ENCODE data around the gene MLLT3. TPM values are rescaled to one million over a fixed set of nuclear protein-coding genes. Genes with fewer than 3 reads are reported as not detected.

MLLT3 gene
- total RNA-seq, 3 donors from 2014 or later (not counting 1 experiment from before 2014, with no cell fraction given), result 24.3 to 26.6 (median 25.2) TPM

DNA sequence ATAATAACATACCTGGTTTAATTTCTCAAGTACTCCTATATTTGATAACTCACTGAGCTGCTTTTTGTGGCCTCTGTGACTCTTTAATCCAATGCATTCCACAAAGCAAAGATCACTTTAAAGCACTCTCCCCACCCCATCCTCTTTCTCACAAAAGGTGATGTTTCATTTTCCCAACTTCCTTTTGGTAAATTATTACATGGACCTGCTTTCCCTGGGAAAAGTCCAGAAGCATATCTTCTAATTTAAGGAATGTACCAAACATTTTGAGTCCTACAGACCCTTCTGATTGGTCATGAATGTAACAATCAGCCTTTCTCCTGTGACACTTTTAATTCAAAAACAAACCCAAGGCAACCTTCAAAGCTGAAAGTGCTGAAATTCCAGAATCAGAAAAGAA, 71.1 kb downstream of the MLLT3 start:
- Mint-ChIP-seq H3K9me3 (no peaks in the 10 kb centered on the region), H3K4me3 (no peak overlapping the region), H3K36me3 (no peaks in the 10 kb centered on the region), H3K4me1 (peaks cover 50 to 53% of the 10 kb centered on the region in 2 donors), H3K27me3 (ENCODE audit: low read depth in 2 of 2) (no peaks in the 10 kb centered on the region), H3K27ac (no peak overlapping the region)
- Histone ChIP-seq H3K27me3 (ENCODE audit: control insufficient read depth, insufficient read depth, low read length) (no peaks in the 10 kb centered on the region), H3K9me3 (ENCODE audit: control insufficient read depth, insufficient read depth, low read length) (no peaks in the 10 kb centered on the region), H3K36me3 (ENCODE audit: control insufficient read depth, insufficient read depth, low read length) (no peaks in the 10 kb centered on the region), H3K4me1 (ENCODE audit: control insufficient read depth, insufficient read depth, low read length) (peaks cover 3% of the 10 kb centered on the region), H3K4me3 (ENCODE audit: low read length) (no peak overlapping the region), H3K27ac (ENCODE audit: low read length) (no peak overlapping the region)
- TF ChIP-seq, protein P1, sequence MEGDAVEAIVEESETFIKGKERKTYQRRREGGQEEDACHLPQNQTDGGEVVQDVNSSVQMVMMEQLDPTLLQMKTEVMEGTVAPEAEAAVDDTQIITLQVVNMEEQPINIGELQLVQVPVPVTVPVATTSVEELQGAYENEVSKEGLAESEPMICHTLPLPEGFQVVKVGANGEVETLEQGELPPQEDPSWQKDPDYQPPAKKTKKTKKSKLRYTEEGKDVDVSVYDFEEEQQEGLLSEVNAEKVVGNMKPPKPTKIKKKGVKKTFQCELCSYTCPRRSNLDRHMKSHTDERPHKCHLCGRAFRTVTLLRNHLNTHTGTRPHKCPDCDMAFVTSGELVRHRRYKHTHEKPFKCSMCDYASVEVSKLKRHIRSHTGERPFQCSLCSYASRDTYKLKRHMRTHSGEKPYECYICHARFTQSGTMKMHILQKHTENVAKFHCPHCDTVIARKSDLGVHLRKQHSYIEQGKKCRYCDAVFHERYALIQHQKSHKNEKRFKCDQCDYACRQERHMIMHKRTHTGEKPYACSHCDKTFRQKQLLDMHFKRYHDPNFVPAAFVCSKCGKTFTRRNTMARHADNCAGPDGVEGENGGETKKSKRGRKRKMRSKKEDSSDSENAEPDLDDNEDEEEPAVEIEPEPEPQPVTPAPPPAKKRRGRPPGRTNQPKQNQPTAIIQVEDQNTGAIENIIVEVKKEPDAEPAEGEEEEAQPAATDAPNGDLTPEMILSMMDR (IDR thresholded peaks at IDR 0.05), result no peak
- no peak for ATAC-seq
- DNase-seq, result no peak
- intact Hi-C loops (cut with micrococcal nuclease), result no loop called here

DNA sequence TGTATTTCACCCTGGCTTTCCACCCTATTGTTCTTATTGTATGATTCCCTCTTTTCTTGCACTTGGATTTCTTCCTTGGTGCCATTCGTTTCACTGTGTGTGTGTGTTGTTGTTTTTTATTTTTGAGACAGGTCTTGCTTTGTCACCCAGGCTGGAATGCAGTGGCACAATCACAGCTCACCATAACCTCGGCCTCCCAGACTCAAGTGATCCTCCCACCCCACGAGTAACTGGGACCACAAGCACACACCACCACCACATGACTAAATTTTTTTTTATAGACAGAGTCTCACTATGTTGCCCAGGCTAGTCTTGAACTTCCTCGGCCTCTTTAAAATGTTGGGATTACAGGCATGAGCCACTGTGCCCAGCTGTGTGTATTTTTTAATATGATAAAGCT, 72.0 kb downstream of the MLLT3 start:
- Histone ChIP-seq H3K27ac (ENCODE audit: low read length) (no peak overlapping the region), H3K36me3 (ENCODE audit: control insufficient read depth, insufficient read depth, low read length) (no peaks in the 10 kb centered on the region), H3K27me3 (ENCODE audit: control insufficient read depth, insufficient read depth, low read length) (no peaks in the 10 kb centered on the region), H3K4me1 (ENCODE audit: control insufficient read depth, insufficient read depth, low read length) (peaks cover 3% of the 10 kb centered on the region), H3K4me3 (ENCODE audit: low read length) (no peak overlapping the region), H3K9me3 (ENCODE audit: control insufficient read depth, insufficient read depth, low read length) (no peaks in the 10 kb centered on the region)
- no peak overlapping the region for H3K4me3 Mint-ChIP-seq
- DNase-seq (no peak), ATAC-seq (no peak)
- H3K36me3 Mint-ChIP-seq, result no peaks in the 10 kb centered on the region
- H3K27ac Mint-ChIP-seq, result no peak overlapping the region
- H3K4me1 Mint-ChIP-seq, result peaks cover 47 to 49% of the 10 kb centered on the region in 2 donors
- no peaks in the 10 kb centered on the region for H3K27me3 Mint-ChIP-seq (ENCODE audit: low read depth in 2 of 2)
- intact Hi-C loops (cut with micrococcal nuclease), result no loop called here
- WGBS (ENCODE audit: insufficient coverage), result 67% methylated on average over 3 of the region's 4 CpGs
- H3K9me3 Mint-ChIP-seq, result no peaks in the 10 kb centered on the region
- TF ChIP-seq, protein P1 (IDR thresholded peaks at IDR 0.05), result no peak

DNA sequence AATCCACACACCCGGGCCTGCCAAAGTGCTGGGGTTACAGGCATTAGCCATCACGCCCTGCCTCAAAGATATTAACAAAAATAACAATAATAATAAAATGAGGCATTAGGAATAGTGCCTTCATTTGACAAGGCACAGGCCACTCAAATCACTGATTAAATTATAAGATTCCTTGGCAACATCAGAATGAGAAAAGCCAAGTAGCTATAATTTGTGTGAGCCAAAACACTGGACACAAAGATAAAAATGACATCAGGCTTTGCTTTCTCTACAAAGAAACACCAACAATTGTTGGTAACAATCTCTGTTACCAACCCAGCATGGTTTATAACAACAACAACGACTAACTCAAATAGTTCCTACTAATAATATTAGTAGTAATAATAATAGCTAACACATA, 73.2 kb downstream of the MLLT3 start:
- WGBS (ENCODE audit: insufficient coverage), result no CpG with 5 or more reads among the region's 3 CpGs
- ATAC-seq, result no peak
- Histone ChIP-seq H3K27ac (ENCODE audit: low read length) (no peak overlapping the region), H3K36me3 (ENCODE audit: control insufficient read depth, insufficient read depth, low read length) (no peaks in the 10 kb centered on the region), H3K4me3 (ENCODE audit: low read length) (no peak overlapping the region), H3K27me3 (ENCODE audit: control insufficient read depth, insufficient read depth, low read length) (no peaks in the 10 kb centered on the region), H3K9me3 (ENCODE audit: control insufficient read depth, insufficient read depth, low read length) (no peaks in the 10 kb centered on the region), H3K4me1 (ENCODE audit: control insufficient read depth, insufficient read depth, low read length) (peaks cover 3% of the 10 kb centered on the region)
- intact Hi-C loops (cut with micrococcal nuclease), result no loop called here
- Mint-ChIP-seq H3K9me3 (no peaks in the 10 kb centered on the region), H3K36me3 (no peaks in the 10 kb centered on the region), H3K4me1 (peaks cover 39 to 43% of the 10 kb centered on the region in 2 donors), H3K4me3 (no peak overlapping the region), H3K27ac (no peak overlapping the region), H3K27me3 (ENCODE audit: low read depth in 2 of 2) (no peaks in the 10 kb centered on the region)
- no peak for DNase-seq
- TF ChIP-seq, protein P1 (IDR thresholded peaks at IDR 0.05), result no peak

DNA sequence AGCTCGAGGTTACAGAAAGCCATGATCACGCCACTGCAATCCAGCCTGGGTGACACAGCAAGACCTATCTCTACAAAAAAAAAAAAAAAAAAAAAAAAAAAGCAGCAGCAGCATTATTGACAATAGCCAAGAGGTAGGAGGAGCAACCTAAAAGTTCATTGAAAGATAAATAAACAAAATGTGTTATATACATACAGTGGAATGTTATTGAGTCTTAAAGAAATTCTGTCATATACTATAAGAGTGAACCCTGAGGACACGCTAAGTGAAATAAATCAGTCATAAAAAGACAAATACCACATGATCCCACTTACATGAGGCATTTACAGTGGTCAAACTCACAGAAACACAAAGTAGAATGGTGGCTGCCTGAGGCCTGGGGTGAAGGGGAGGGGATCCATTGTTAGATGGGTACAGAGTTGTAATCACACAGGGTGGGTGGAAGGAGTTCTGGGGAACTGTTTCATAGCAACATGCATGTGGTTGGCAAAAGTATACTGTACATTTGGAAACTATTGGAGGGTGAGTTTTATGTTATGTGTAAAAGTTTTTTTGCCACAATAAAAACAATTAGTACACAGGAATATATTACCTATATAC, 77.2 kb downstream of the MLLT3 start:
- no peak for DNase-seq
- H3K4me1 Mint-ChIP-seq, result peaks cover 19% of the 10 kb centered on the region in 2 donors
- WGBS (ENCODE audit: insufficient coverage), result 100% methylated on average over 1 of the region's 3 CpGs
- peaks cover 4 to 7% of the 10 kb centered on the region in 2 donors for H3K9me3 Mint-ChIP-seq
- H3K9me3 ChIP-seq (ENCODE audit: control insufficient read depth, insufficient read depth, low read length), result peaks cover 5% of the 10 kb centered on the region
- no peak overlapping the region for H3K27ac Mint-ChIP-seq
- H3K27ac ChIP-seq (ENCODE audit: low read length), result no peak overlapping the region
- no peaks in the 10 kb centered on the region for H3K27me3 ChIP-seq (ENCODE audit: control insufficient read depth, insufficient read depth, low read length)
- H3K4me3 ChIP-seq (ENCODE audit: low read length), result no peak overlapping the region
- no peaks in the 10 kb centered on the region for H3K36me3 ChIP-seq (ENCODE audit: control insufficient read depth, insufficient read depth, low read length)
- no peak overlapping the region for H3K4me3 Mint-ChIP-seq
- TF ChIP-seq, protein P1 (IDR thresholded peaks at IDR 0.05), result no peak
- intact Hi-C loops (cut with micrococcal nuclease), result no loop called here
- peaks cover 10% of the 10 kb centered on the region for H3K36me3 Mint-ChIP-seq
- no peaks in the 10 kb centered on the region for H3K27me3 Mint-ChIP-seq (ENCODE audit: low read depth in 2 of 2)
- ATAC-seq, result no peak
- no peaks in the 10 kb centered on the region for H3K4me1 ChIP-seq (ENCODE audit: control insufficient read depth, insufficient read depth, low read length)
